ENCODE results near the gene BAIAP2L1. TPM values are rescaled to one million over a fixed set of nuclear protein-coding genes. Genes with fewer than 3 reads are reported as not detected.

The BAIAP2L1 gene
- total RNA-seq, 2 experiments from 2014 or later = 0.33 to 0.61 TPM

DNA sequence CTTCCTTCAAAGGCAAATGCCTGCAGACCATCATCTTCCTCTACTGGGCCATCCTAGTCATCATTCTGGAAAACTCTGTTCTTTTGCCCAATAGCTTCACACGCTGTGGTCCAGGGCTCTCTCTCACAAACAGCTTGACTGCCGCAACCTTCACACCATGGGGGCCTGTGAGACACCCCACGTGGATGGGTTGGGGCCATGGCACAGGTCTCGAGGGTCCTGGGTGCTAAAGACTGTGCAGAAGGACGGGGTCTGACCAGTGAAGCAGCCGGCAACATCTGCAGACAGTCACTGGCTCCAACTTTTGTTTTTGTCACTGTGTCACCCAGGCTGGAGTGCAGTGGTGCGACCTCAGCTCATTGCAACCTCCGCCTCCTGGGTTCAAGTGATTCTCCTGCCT is 91.3 kb downstream of the BAIAP2L1 start:
- CTCF ChIA-PET = no interaction called here
- TF ChIP-seq, protein P1, sequence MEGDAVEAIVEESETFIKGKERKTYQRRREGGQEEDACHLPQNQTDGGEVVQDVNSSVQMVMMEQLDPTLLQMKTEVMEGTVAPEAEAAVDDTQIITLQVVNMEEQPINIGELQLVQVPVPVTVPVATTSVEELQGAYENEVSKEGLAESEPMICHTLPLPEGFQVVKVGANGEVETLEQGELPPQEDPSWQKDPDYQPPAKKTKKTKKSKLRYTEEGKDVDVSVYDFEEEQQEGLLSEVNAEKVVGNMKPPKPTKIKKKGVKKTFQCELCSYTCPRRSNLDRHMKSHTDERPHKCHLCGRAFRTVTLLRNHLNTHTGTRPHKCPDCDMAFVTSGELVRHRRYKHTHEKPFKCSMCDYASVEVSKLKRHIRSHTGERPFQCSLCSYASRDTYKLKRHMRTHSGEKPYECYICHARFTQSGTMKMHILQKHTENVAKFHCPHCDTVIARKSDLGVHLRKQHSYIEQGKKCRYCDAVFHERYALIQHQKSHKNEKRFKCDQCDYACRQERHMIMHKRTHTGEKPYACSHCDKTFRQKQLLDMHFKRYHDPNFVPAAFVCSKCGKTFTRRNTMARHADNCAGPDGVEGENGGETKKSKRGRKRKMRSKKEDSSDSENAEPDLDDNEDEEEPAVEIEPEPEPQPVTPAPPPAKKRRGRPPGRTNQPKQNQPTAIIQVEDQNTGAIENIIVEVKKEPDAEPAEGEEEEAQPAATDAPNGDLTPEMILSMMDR (IDR thresholded peaks at IDR 0.05) = no peak
- H3K4me1 ChIP-seq (ENCODE audit: insufficient read depth, low read length) = no peaks in the 10 kb centered on the region
- POLR2A ChIA-PET = no interaction called here
- Mint-ChIP-seq H3K9me3 (no peaks in the 10 kb centered on the region), H3K27me3 (no peaks in the 10 kb centered on the region), H3K36me3 (ENCODE audit: low read depth) (no peaks in the 10 kb centered on the region), H3K4me3 (no peak overlapping the region), H3K27ac (no peak overlapping the region), H3K4me1 (ENCODE audit: low read depth) (no peaks in the 10 kb centered on the region)
- H3K27me3 ChIP-seq (ENCODE audit: control insufficient read depth in 1 of 2, insufficient read depth in 2 of 2, low read length in 2 of 2) = no peaks in the 10 kb centered on the region
- ATAC-seq (ENCODE audit: poor library complexity) (no peak), DNase-seq (no peak)
- no peak overlapping the region for H3K27ac ChIP-seq (ENCODE audit: low read depth in 1 of 2, low read length in 2 of 2)
- intact Hi-C loops (cut with DNase I, micrococcal nuclease) = no loop called here
- H3K4me3 ChIP-seq (ENCODE audit: low read length) = no peak overlapping the region
- no peaks in the 10 kb centered on the region for H3K9me3 ChIP-seq (ENCODE audit: control insufficient read depth in 1 of 2, insufficient read depth in 1 of 2, low read length in 2 of 2)
- H3K36me3 ChIP-seq (ENCODE audit: insufficient read depth, low read length) = no peaks in the 10 kb centered on the region

DNA sequence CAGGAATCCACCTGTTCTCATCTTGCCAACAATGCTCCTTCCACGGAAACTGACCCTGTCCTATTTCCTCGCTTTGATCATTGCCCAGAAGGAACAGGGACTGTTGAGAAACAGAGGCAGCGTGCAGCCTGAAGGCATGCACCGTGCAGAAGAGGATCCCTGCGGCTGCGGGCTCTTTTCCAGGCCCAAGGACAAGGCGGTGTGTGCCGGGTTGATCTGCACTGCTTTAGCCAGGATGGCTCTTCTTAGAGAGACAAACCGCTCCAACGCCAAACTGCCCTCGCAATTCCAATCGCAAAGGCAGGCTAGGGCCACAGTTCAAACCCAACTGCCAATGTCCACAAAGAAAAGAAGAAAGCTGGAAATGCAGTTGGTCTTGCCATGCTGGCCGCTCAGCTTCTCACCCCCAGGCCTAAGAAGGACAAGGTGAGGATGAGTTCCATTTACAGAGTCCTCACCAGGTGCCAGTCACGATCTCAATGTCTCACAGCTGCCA is 92.9 kb downstream of the BAIAP2L1 start:
- no peaks in the 10 kb centered on the region for H3K4me1 Mint-ChIP-seq (ENCODE audit: low read depth)
- Histone ChIP-seq H3K4me1 (ENCODE audit: insufficient read depth, low read length) (no peaks in the 10 kb centered on the region), H3K4me3 (ENCODE audit: low read length) (no peak overlapping the region), H3K27ac (ENCODE audit: low read depth in 1 of 2, low read length in 2 of 2) (no peak overlapping the region), H3K27me3 (ENCODE audit: control insufficient read depth in 1 of 2, insufficient read depth in 2 of 2, low read length in 2 of 2) (no peaks in the 10 kb centered on the region), H3K9me3 (ENCODE audit: control insufficient read depth in 1 of 2, insufficient read depth in 1 of 2, low read length in 2 of 2) (no peaks in the 10 kb centered on the region), H3K36me3 (ENCODE audit: insufficient read depth, low read length) (no peaks in the 10 kb centered on the region)
- DNase-seq (no peak), ATAC-seq (ENCODE audit: poor library complexity) (no peak)
- CTCF ChIA-PET = no interaction called here
- intact Hi-C loops (cut with DNase I, micrococcal nuclease) = no loop called here
- H3K27me3 Mint-ChIP-seq = no peaks in the 10 kb centered on the region
- TF ChIP-seq, protein P1 (IDR thresholded peaks at IDR 0.05) = no peak
- no peak overlapping the region for H3K27ac Mint-ChIP-seq
- no peak overlapping the region for H3K4me3 Mint-ChIP-seq
- no peaks in the 10 kb centered on the region for H3K9me3 Mint-ChIP-seq
- H3K36me3 Mint-ChIP-seq (ENCODE audit: low read depth) = no peaks in the 10 kb centered on the region
- POLR2A ChIA-PET = no interaction called here

DNA sequence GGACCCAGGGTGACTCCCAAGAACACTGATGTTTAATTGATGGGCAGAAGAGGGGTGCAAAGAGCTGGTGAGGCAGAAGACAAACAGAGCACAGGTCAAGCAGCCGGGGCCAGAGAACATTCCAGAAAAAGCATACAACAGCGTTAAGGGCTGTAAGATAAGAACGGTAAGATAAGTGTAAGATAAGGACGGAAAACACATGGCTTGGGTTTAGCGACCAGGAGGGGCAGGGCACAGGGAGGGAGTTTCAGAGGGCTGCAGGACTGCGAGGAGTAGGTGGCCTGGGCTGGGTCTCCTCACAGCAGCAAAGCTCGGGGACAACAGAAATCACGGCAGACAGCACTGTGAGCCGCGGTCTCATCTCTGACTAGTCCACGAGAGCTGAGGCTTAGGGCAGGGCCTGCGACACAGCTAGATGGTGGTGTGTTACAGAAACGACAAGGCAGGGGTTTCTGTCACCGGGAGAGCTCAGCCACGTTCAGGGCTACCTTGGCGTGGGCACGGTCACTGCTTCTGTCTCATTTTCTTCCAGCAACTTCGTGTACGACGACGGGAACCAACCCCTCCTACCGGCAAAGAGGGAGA is 94.8 kb downstream of the BAIAP2L1 start:
- H3K4me3 ChIP-seq (ENCODE audit: low read length) = no peak overlapping the region
- no peaks in the 10 kb centered on the region for H3K4me1 ChIP-seq (ENCODE audit: insufficient read depth, low read length)
- H3K36me3 ChIP-seq (ENCODE audit: insufficient read depth, low read length) = no peaks in the 10 kb centered on the region
- Mint-ChIP-seq H3K9me3 (no peaks in the 10 kb centered on the region), H3K4me3 (no peak overlapping the region), H3K36me3 (ENCODE audit: low read depth) (no peaks in the 10 kb centered on the region), H3K27me3 (no peaks in the 10 kb centered on the region), H3K4me1 (ENCODE audit: low read depth) (no peaks in the 10 kb centered on the region), H3K27ac (no peak overlapping the region)
- ATAC-seq (ENCODE audit: poor library complexity) (no peak), DNase-seq (no peak)
- TF ChIP-seq, protein P1 (IDR thresholded peaks at IDR 0.05) = no peak
- H3K27me3 ChIP-seq (ENCODE audit: control insufficient read depth in 1 of 2, insufficient read depth in 2 of 2, low read length in 2 of 2) = no peaks in the 10 kb centered on the region
- CTCF ChIA-PET = interaction anchor here (0.6 kb wide), 1 partner anchor 71 kb away, joined by 3 read pairs; no protein-coding TSS in a partner anchor
- no peaks in the 10 kb centered on the region for H3K9me3 ChIP-seq (ENCODE audit: control insufficient read depth in 1 of 2, insufficient read depth in 1 of 2, low read length in 2 of 2)
- POLR2A ChIA-PET = no interaction called here
- intact Hi-C loops (cut with DNase I, micrococcal nuclease) = no loop called here
- no peak overlapping the region for H3K27ac ChIP-seq (ENCODE audit: low read depth in 1 of 2, low read length in 2 of 2)

All from CD4-positive, alpha-beta T cell (primary cell).